SK-N-SH treated with all-trans-retinoic acid at 6 μM for 48 hours (cell line): Measurements from ENCODE around the gene PARP16.

Experiments
- ATAC-seq: fragments of 200-7000 bp; cut with Tn5 transposase; 3 replicates; pipeline ENCODE4 v1.9.1; 2020; ENCODE audit warnings: mild to moderate bottlenecking, moderate library complexity
- ARNTL ChIP-seq: fragments of 450-650 bp; formaldehyde crosslinking; IDR thresholded peaks from 2 replicates; pipeline ENCODE4 v1.5.0; 2020; ENCODE audit warnings: low read depth, mild to moderate bottlenecking, moderate library complexity, borderline replicate concordance
- BACH2 ChIP-seq: fragments of 250-450 bp; sonication (Bioruptor Pico); IDR thresholded peaks from 2 replicates; pipeline ENCODE4 v1.9.0; 2021; ENCODE audit warnings: mild to moderate bottlenecking, borderline replicate concordance
- CREB5 ChIP-seq: fragments of 250-450 bp; sonication (Bioruptor Pico); IDR thresholded peaks from 2 replicates; pipeline ENCODE4 v1.5.1; 2020; ENCODE audit warnings: low read depth, mild to moderate bottlenecking, moderate library complexity
- CSDC2 ChIP-seq: fragments of 250-450 bp; sonication (Bioruptor Pico); IDR thresholded peaks from 2 replicates; pipeline ENCODE4 v1.5.0; 2020; ENCODE audit warnings: mild to moderate bottlenecking, moderate library complexity
- CSRNP3 ChIP-seq: fragments of 250-450 bp; sonication (Bioruptor Pico); IDR thresholded peaks from 2 replicates; pipeline ENCODE4 v1.5.1; 2021; ENCODE audit warnings: mild to moderate bottlenecking, moderate library complexity
- ESRRG ChIP-seq: fragments of 250-450 bp; sonication (Bioruptor Pico); IDR thresholded peaks from 2 replicates; pipeline ENCODE4 v1.6.1; 2021; ENCODE audit warnings: mild to moderate bottlenecking
- ISL1 ChIP-seq: fragments of 250-450 bp; sonication (Bioruptor Pico); IDR thresholded peaks from 2 replicates; pipeline ENCODE4 v2.1.2; 2022; ENCODE audit warnings: mild to moderate bottlenecking, moderate library complexity
- OSR1 ChIP-seq: fragments of 250-450 bp; sonication (Bioruptor Pico); IDR thresholded peaks from 2 replicates; pipeline ENCODE4 v1.8.0; 2022; ENCODE audit warnings: moderate library complexity, mild to moderate bottlenecking, inconsistent platforms
- PATZ1 ChIP-seq: fragments of 250-450 bp; sonication (Bioruptor Pico); IDR thresholded peaks from 2 replicates; pipeline ENCODE4 v1.8.0; 2020; ENCODE audit warnings: mild to moderate bottlenecking, moderate library complexity, borderline replicate concordance
- POU6F1 ChIP-seq: fragments of 250-450 bp; sonication (Bioruptor Pico); IDR thresholded peaks from 2 replicates; pipeline ENCODE4 v1.8.0; 2021; ENCODE audit warnings: low read depth, mild to moderate bottlenecking, moderate library complexity, borderline replicate concordance
- RARB ChIP-seq: fragments of 250-450 bp; sonication (Bioruptor Pico); IDR thresholded peaks from 2 replicates; pipeline ENCODE4 v1.8.0; 2021; ENCODE audit warnings: mild to moderate bottlenecking, moderate library complexity
- SNAI2 ChIP-seq: fragments of 250-450 bp; sonication (Bioruptor Pico); IDR thresholded peaks from 2 replicates; pipeline ENCODE4 v1.5.0; 2020; ENCODE audit warnings: mild to moderate bottlenecking, moderate library complexity
- TOX ChIP-seq: fragments of 250-450 bp; sonication (Bioruptor Pico); IDR thresholded peaks from 2 replicates; pipeline ENCODE4 v1.8.0; 2021; ENCODE audit warnings: mild to moderate bottlenecking, moderate library complexity, borderline replicate concordance
- TSHZ2 ChIP-seq: fragments of 250-450 bp; sonication (Bioruptor Pico); IDR thresholded peaks from 2 replicates; pipeline ENCODE4 v1.5.0; 2020; ENCODE audit warnings: mild to moderate bottlenecking, moderate library complexity
- ZC3H10 ChIP-seq: fragments of 250-450 bp; sonication (Bioruptor Pico); IDR thresholded peaks from 2 replicates; pipeline ENCODE4 v1.5.1; 2021; ENCODE audit warnings: mild to moderate bottlenecking, moderate library complexity
- ZFP3 ChIP-seq: fragments of 250-450 bp; sonication (Bioruptor Pico); IDR thresholded peaks from 2 replicates; pipeline ENCODE4 v1.5.0; 2020; ENCODE audit warnings: mild to moderate bottlenecking, moderate library complexity
- ZFP30 ChIP-seq: fragments of 450-650 bp; formaldehyde crosslinking; IDR thresholded peaks from 2 replicates; pipeline ENCODE4 v1.5.0; 2022; ENCODE audit warnings: mild to moderate bottlenecking, moderate library complexity
- ZNF565 ChIP-seq: fragments of 450-650 bp; formaldehyde crosslinking; conservative IDR thresholded peaks from 2 replicates; pipeline ENCODE4 v1.5.0; 2020; ENCODE audit warnings: low read depth, mild to moderate bottlenecking, moderate library complexity
- ZNF70 ChIP-seq: fragments of 450-650 bp; formaldehyde crosslinking; IDR thresholded peaks from 2 replicates; pipeline ENCODE4 v1.5.0; 2020; ENCODE audit warnings: mild to moderate bottlenecking, moderate library complexity
- ZNF8 ChIP-seq: fragments of 450-650 bp; formaldehyde crosslinking; IDR thresholded peaks from 2 replicates; pipeline ENCODE4 v1.5.0; 2020; ENCODE audit warnings: mild to moderate bottlenecking, moderate library complexity

Gene PARP16

GRCh38 chr15:65255486-65256140 is 31.1 kb downstream of the PARP16 start:
- TF ChIP-seq TSHZ2 (CRISPR knock-in tag) = no peak
- no peak for TF ChIP-seq POU6F1 (CRISPR knock-in tag)
- no peak for TF ChIP-seq PATZ1 (CRISPR knock-in tag)
- TF ChIP-seq ZC3H10 (CRISPR knock-in tag) = no peak
- no peak for TF ChIP-seq RARB
- no peak for TF ChIP-seq OSR1
- no peak for TF ChIP-seq ISL1 (CRISPR knock-in tag)
- no peak for TF ChIP-seq CSDC2 (CRISPR knock-in tag)
- no peak for TF ChIP-seq SNAI2 (CRISPR knock-in tag)
- TF ChIP-seq ZFP30 = no peak
- TF ChIP-seq ESRRG (CRISPR knock-in tag) = no peak
- TF ChIP-seq ZNF8 (CRISPR knock-in tag) = no peak
- TF ChIP-seq ARNTL = no peak
- no peak for TF ChIP-seq ZNF70 (CRISPR knock-in tag)
- TF ChIP-seq ZNF565 (CRISPR knock-in tag) = no peak
- TF ChIP-seq ZFP3 (CRISPR knock-in tag) = no peak
- ATAC-seq = no peak

- no peak for ATAC-seq
- TF ChIP-seq PATZ1 (CRISPR knock-in tag) (no peak), ZFP30 (no peak), ZNF565 (CRISPR knock-in tag) (no peak), CSRNP3 (no peak), ISL1 (CRISPR knock-in tag) (no peak), ZNF8 (CRISPR knock-in tag) (no peak), TOX (no peak), ZFP3 (CRISPR knock-in tag) (no peak), BACH2 (CRISPR knock-in tag) (no peak), ESRRG (CRISPR knock-in tag) (no peak), TSHZ2 (CRISPR knock-in tag) (no peak), RARB (no peak), ZNF70 (CRISPR knock-in tag) (no peak), CREB5 (CRISPR knock-in tag) (no peak), ARNTL (no peak)
- TF ChIP-seq, all 23 proteins: peak for 0
Observed at GRCh38 chr15:65254758-65255157, 31.9 kb downstream of the PARP16 start.
